Hepatocyte (in vitro differentiated cells): ENCODE measurements around the gene PCNX4. TPM values are rescaled to one million over a fixed set of nuclear protein-coding genes. Genes with fewer than 3 reads are reported as not detected.

ENCODE experiments used
- DNase-seq: peaks from one replicate; pipeline ENCODE4 v3.0.0-alpha.2; 2016; ENCODE audit warnings: low spot score
- H2AFZ ChIP-seq: fragments of 200-600 bp; sonication (generic); 2 replicates; pipeline ENCODE4 v1.6.0; 2016; ENCODE audit warnings: antibody characterized with exemption, mild to moderate bottlenecking
- H3K27ac ChIP-seq: fragments of 200-600 bp; sonication (generic); 2 replicates; pipeline ENCODE4 v1.5.1; 2016; ENCODE audit warnings: mild to moderate bottlenecking
- H3K27me3 ChIP-seq: fragments of 200-600 bp; sonication (generic); 2 replicates; pipeline ENCODE4 v1.6.1; 2016
- H3K36me3 ChIP-seq: fragments of 200-600 bp; sonication (generic); replicated peaks from 2 replicates; pipeline ENCODE4 v1.5.1; 2016; ENCODE audit warnings: low read depth; ENCODE audit not compliant: insufficient read depth
- H3K4me1 ChIP-seq: fragments of 200-600 bp; sonication (generic); 2 replicates; pipeline ENCODE4 v1.5.1; 2016; ENCODE audit warnings: mild to moderate bottlenecking, moderate library complexity; ENCODE audit not compliant: insufficient read depth
- H3K4me2 ChIP-seq: fragments of 200-600 bp; sonication (generic); 2 replicates; pipeline ENCODE4 v1.6.0; 2016
- H3K4me3 ChIP-seq: fragments of 200-600 bp; sonication (generic); 2 replicates; pipeline ENCODE4 v1.5.1; 2016; ENCODE audit warnings: mild to moderate bottlenecking
- H3K79me2 ChIP-seq: fragments of 200-600 bp; sonication (generic); 2 replicates; pipeline ENCODE4 v1.6.0; 2017; ENCODE audit warnings: mild to moderate bottlenecking
- H3K9me2 ChIP-seq: fragments of 200-600 bp; sonication (generic); replicated peaks from 2 replicates; pipeline ENCODE4 v1.6.0; 2017; ENCODE audit warnings: mild to moderate bottlenecking; ENCODE audit not compliant: insufficient read depth
- H3K9me3 ChIP-seq: fragments of 200-600 bp; sonication (generic); 2 replicates; pipeline ENCODE4 v1.5.1; 2016; ENCODE audit warnings: low read depth, mild to moderate bottlenecking
- H4K20me1 ChIP-seq: fragments of 200-600 bp; sonication (generic); 2 replicates; pipeline ENCODE4 v1.6.0; 2016; ENCODE audit warnings: mild to moderate bottlenecking; ENCODE audit not compliant: insufficient read depth, poor library complexity, severe bottlenecking
- EZH2 ChIP-seq: fragments of 200-600 bp; sonication (generic); IDR thresholded peaks from 2 replicates; pipeline ENCODE4 v1.6.1; 2016; ENCODE audit warnings: antibody characterized with exemption, mild to moderate bottlenecking, borderline replicate concordance
- EZH2phosphoT487 ChIP-seq: fragments of 200-600 bp; sonication (generic); IDR thresholded peaks from one replicate; pipeline ENCODE4 v1.6.1; 2018; ENCODE audit warnings: antibody characterized with exemption, mild to moderate bottlenecking, low read depth, moderate library complexity; ENCODE audit not compliant: unreplicated experiment, severe bottlenecking
- WGBS: methylation state at CpG from one replicate; pipeline ENCODE4 v1.1.6; 2016; ENCODE audit warnings: low lambda C conversion rate; ENCODE audit errors: missing lambda C conversion rate; 5-methylcytosine and 5-hydroxymethylcytosine counted together
- polyA plus RNA-seq: library from polyadenylated mRNA; unstranded; fragments of >200 nt; fragmentation: Nextera tagmentation; extraction: Ambion mirVana; gene quantifications from 2 replicates; pipeline ENCODE4 v1.2.1, GENCODE V29; 2016
- total RNA-seq: library from RNA; depleted of rRNA; stranded (reverse); fragments of >200 nt; gene quantifications from 2 replicates; pipeline ENCODE4 v1.2.3, GENCODE V29; 2014
- TF ChIP-seq, protein P1 (sequence below): fragments of 200-600 bp; sonication (generic); IDR thresholded peaks from 2 replicates; pipeline ENCODE4 v1.5.1; 2016; ENCODE audit warnings: antibody characterized with exemption, mild to moderate bottlenecking; ENCODE audit not compliant: poor library complexity

The PCNX4 gene
- total and polyA plus RNA-seq, 2 experiments from 2014 or later, result 28.8 to 60.0 TPM

DNA sequence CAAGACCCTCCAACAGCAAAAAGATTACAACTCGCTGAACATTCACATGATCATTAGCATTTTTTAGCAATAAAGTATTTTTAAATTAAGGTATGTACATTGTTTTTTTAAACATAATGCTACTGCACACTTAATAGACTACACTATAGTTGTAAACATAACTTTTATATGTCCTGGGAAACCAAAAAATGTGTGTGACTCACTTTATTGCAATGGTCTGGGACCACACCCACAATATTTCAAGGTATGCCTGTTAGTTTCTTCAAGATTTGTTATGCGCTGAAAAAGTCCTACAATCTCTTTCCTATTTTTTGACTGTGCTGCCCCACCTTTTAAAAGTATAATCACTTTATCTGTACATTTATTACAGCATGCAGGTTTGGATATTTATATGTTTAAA is 30.4 kb upstream of the PCNX4 start:
- Histone ChIP-seq H3K36me3 (no peaks in the 10 kb centered on the region), H3K9me3 (no peaks in the 10 kb centered on the region), H2AFZ (no peak overlapping the region), H3K79me2 (no peaks in the 10 kb centered on the region), H4K20me1 (no peaks in the 10 kb centered on the region), H3K9me2 (no peaks in the 10 kb centered on the region), H3K27ac (no peak overlapping the region), H3K4me1 (no peaks in the 10 kb centered on the region), H3K4me3 (no peak overlapping the region), H3K4me2 (no peak overlapping the region), H3K27me3 (no peaks in the 10 kb centered on the region)
- no peak for DNase-seq
- WGBS, result 93% methylated on average over 2 of the region's 2 CpGs
- TF ChIP-seq, protein P1, sequence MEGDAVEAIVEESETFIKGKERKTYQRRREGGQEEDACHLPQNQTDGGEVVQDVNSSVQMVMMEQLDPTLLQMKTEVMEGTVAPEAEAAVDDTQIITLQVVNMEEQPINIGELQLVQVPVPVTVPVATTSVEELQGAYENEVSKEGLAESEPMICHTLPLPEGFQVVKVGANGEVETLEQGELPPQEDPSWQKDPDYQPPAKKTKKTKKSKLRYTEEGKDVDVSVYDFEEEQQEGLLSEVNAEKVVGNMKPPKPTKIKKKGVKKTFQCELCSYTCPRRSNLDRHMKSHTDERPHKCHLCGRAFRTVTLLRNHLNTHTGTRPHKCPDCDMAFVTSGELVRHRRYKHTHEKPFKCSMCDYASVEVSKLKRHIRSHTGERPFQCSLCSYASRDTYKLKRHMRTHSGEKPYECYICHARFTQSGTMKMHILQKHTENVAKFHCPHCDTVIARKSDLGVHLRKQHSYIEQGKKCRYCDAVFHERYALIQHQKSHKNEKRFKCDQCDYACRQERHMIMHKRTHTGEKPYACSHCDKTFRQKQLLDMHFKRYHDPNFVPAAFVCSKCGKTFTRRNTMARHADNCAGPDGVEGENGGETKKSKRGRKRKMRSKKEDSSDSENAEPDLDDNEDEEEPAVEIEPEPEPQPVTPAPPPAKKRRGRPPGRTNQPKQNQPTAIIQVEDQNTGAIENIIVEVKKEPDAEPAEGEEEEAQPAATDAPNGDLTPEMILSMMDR, result no peak
- no peak for TF ChIP-seq EZH2phosphoT487
- TF ChIP-seq EZH2, result no peak

DNA sequence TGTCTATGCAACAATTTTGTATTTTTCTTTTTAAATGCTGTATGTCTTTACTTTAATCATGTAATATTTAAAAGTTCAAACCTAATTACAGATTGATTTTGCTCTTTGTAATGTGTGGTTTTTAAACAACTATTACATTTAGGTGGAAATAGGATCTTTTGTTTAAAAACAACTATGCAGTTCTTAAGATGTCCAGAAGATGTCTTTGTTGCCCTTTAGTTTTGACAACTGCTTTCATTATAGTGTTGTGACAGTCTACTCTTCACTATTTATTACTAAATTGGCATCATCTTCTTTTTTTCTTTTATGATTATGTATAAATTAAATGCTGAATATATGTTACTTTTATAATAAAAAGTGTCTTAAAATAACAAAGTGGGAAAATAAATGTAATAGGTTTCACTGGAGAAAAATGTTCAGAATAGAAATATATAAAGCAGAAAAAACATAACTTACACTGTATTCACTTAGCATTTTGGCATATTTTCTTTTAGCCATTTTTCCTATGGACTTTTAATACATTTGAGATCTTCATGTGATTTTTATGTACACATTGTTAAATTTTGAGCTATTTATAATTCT is 27.1 kb upstream of the PCNX4 start:
- H3K4me1 ChIP-seq, result no peaks in the 10 kb centered on the region
- no peaks in the 10 kb centered on the region for H3K36me3 ChIP-seq
- H3K79me2 ChIP-seq, result no peaks in the 10 kb centered on the region
- H3K4me3 ChIP-seq, result no peak overlapping the region
- H4K20me1 ChIP-seq, result no peaks in the 10 kb centered on the region
- H3K27me3 ChIP-seq, result no peaks in the 10 kb centered on the region
- no peak overlapping the region for H3K4me2 ChIP-seq
- H3K9me2 ChIP-seq, result no peaks in the 10 kb centered on the region
- TF ChIP-seq, protein P1, result peak; percentile 67
- TF ChIP-seq EZH2 (no peak), EZH2phosphoT487 (no peak)
- H2AFZ ChIP-seq, result no peak overlapping the region
- H3K27ac ChIP-seq, result no peak overlapping the region
- peak; percentile 19 for DNase-seq
- no peaks in the 10 kb centered on the region for H3K9me3 ChIP-seq

DNA sequence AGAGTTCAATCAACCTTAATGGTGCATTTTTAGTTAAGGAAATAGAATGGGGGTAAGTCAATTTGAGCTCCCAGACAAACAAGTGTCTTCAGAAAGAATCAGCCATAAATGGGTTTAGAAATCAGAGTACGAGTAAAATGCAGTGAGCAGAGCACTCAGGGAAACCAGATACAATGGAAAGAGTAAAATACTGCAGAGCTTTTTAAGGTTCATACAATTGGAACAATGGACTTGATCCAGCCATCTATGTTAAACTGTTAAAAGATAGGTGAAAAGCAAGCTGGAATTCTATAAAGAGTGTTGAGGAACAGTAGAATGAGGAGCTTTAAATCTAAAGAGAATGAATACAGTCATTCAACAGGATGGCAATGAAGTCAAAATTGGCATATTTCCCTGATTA is 23.8 kb upstream of the PCNX4 start:
- Histone ChIP-seq H2AFZ (no peak overlapping the region), H3K4me2 (no peak overlapping the region), H3K9me2 (no peaks in the 10 kb centered on the region), H3K27ac (no peak overlapping the region), H3K79me2 (no peaks in the 10 kb centered on the region), H3K4me3 (no peak overlapping the region), H3K36me3 (no peaks in the 10 kb centered on the region), H3K9me3 (no peaks in the 10 kb centered on the region), H4K20me1 (no peaks in the 10 kb centered on the region), H3K4me1 (no peaks in the 10 kb centered on the region), H3K27me3 (no peaks in the 10 kb centered on the region)
- 83% methylated on average over 1 of the region's 1 CpG for WGBS
- DNase-seq, result no peak
- TF ChIP-seq, protein P1, result no peak
- TF ChIP-seq EZH2 (no peak), EZH2phosphoT487 (no peak)

DNA sequence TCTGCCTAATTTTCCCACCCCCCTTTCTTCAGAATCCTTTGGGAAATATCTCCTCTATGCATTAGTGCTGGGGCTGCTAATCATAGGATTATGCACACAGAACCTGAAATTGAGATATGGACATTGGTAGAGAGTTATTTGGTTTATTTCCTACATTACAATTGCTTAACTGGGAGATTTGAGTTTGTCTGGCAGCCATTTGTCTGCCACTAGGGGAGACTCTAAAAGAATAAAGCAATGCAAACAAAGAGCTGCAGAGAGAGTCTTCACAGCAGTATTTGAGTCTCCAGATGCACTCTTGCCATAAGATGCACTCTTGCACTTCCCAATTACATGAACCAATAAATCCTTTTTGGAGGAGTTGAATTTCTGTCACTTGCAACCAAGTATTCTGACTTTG is 12.0 kb upstream of the PCNX4 start:
- H3K9me2 ChIP-seq, result peaks cover 4% of the 10 kb centered on the region
- DNase-seq, result no peak
- H3K4me3 ChIP-seq, result no peak overlapping the region
- H3K4me2 ChIP-seq, result no peak overlapping the region
- no peaks in the 10 kb centered on the region for H3K4me1 ChIP-seq
- H3K79me2 ChIP-seq, result no peaks in the 10 kb centered on the region
- H3K9me3 ChIP-seq, result no peaks in the 10 kb centered on the region
- H3K27ac ChIP-seq, result no peak overlapping the region
- H2AFZ ChIP-seq, result no peak overlapping the region
- H3K36me3 ChIP-seq, result no peaks in the 10 kb centered on the region
- no peaks in the 10 kb centered on the region for H4K20me1 ChIP-seq
- H3K27me3 ChIP-seq, result no peaks in the 10 kb centered on the region
- TF ChIP-seq EZH2phosphoT487 (no peak), EZH2 (no peak)
- TF ChIP-seq, protein P1, result no peak
